ENCODE measurements around the gene PRSS53. TPM values are rescaled to one million over a fixed set of nuclear protein-coding genes. Genes with fewer than 3 reads are reported as not detected.
"Not testable (repeated sequence)": the region's sequence is repeated elsewhere in the genome, so short reads cannot be mapped to it uniquely, and the experiment has no call there.

The PRSS53 gene
- 4.4 and 5.5 TPM in 2 replicates for total RNA-seq (2022)
- percentile 40 among the genes with signal in this experiment for Bru-seq, nascent RNA
- percentile 60 among the genes with signal in this experiment for BruChase-seq, experiment 1, labeled RNA remaining after a 6-hour chase
- BruChase-seq, experiment 2, labeled RNA remaining after a 2-hour chase: percentile 51 among the genes with signal in this experiment
- long read RNA-seq, partial matches to known transcripts: 0 of 2 reads
- long read RNA-seq, other reads (novel, unspliced or antisense): 2 of 2 reads

DNA sequence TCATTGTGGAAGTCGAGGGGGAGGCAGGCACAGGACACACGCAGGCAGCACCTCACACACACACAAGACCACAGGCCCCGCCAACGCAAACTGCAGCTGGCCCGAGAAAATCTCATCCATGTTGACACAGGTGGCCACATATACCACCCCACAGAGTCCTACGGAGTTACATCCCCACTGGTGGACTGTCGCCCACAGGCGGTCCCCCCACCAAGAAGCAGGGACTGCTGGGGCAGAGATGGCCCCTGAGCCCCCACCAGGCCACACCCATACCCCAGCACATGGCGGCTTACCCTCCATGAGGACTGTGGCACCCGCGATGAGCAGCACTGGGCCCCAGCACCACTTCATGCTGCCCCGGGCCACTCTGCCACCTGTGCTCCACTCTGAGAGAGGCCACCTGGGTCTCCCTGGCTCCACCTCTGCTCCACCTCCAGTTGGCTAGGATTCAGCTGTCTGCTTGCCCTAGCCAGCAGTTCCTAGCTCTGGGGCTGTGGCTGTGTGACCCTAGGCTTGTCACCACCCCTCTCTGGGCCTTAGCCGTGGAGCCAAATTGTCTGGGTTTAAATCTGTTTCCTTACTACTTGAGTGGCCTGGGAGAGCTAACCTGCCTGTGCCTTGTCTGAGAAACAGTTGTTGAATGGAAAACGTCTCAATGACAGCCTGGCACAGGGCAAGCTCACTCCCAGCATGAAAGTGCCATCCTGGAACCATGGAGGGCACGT, at the start of gene PRSS53:
Gene PRSS53, minus strand, starts transcription at position 485 of the 725 bp plus-strand sequence. Its CDS starts 134 bp downstream, at position 351.
- TF ChIP-seq, protein P1, sequence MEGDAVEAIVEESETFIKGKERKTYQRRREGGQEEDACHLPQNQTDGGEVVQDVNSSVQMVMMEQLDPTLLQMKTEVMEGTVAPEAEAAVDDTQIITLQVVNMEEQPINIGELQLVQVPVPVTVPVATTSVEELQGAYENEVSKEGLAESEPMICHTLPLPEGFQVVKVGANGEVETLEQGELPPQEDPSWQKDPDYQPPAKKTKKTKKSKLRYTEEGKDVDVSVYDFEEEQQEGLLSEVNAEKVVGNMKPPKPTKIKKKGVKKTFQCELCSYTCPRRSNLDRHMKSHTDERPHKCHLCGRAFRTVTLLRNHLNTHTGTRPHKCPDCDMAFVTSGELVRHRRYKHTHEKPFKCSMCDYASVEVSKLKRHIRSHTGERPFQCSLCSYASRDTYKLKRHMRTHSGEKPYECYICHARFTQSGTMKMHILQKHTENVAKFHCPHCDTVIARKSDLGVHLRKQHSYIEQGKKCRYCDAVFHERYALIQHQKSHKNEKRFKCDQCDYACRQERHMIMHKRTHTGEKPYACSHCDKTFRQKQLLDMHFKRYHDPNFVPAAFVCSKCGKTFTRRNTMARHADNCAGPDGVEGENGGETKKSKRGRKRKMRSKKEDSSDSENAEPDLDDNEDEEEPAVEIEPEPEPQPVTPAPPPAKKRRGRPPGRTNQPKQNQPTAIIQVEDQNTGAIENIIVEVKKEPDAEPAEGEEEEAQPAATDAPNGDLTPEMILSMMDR (IDR thresholded peaks at IDR 0.05; ENCODE audit: unreplicated experiment): no peak
- ChIA-PET POLR2A (interaction anchor here (0.8 to 1.7 kb wide), 2 partner anchors 15 to 29 kb away, joined by 3 to 5 read pairs; partner anchors contain the start of genes KAT8, ZNF646 and ZNF668), CTCF (interaction anchor here (0.6 kb wide), 1 partner anchor 98 kb away, joined by 3 read pairs; no protein-coding TSS in a partner anchor)
- Mint-ChIP-seq H3K4me1 (ENCODE audit: insufficient read depth, unreplicated experiment) (peaks cover 5% of the 10 kb centered on the region), H3K36me3 (ENCODE audit: insufficient read depth, unreplicated experiment) (peaks cover 22% of the 10 kb centered on the region), H3K27ac (ENCODE audit: low read depth, unreplicated experiment) (no peak within 1 kb of the TSS), H3K4me3 (ENCODE audit: unreplicated experiment) (no peak within 1 kb of the TSS), H3K9me3 (ENCODE audit: unreplicated experiment) (no peaks in the 10 kb centered on the region), H3K27me3 (ENCODE audit: insufficient read depth, unreplicated experiment) (no peaks in the 10 kb centered on the region)
- intact Hi-C loops (cut with micrococcal nuclease): no loop called here
- DNase-seq (ENCODE audit: unreplicated experiment): no peak
- BruUV-seq (replicated peaks): no TSS peak

DNA sequence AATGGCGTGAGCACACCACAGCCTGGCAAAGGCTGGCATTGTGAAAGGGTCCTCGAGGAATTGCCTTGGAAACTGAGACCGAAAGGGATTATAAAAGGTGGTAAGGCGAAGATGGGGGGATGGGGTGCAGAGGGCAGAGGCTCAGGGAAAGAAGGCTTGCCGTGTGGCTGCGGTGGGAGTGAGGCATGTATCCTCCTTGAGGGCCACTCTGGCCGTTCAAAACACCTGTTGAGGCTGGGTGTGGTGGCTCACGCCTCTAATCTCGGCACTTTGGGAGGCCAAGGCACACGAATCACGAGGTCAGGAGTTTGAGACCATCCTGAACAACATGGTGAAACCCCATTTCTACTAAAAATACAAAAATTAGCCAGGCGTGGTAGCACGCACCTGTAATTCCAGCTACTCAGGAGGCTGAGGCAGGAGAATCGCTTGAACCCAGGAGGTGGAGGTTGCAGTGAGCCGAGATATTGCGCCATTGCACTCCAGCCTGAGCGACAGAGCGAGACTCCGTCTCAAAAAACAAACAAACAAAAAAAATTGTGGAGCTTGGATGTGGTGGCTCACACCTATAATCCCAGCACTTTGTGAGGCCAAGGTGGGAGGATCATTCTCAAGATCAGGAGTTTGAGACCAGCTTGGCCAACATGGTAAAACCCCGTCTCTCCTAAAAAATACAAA, 48.2 kb upstream of the PRSS53 start:
- DNase-seq (ENCODE audit: unreplicated experiment); BruUV-seq (replicated peaks); H3K27ac Mint-ChIP-seq (ENCODE audit: low read depth, unreplicated experiment); H3K27me3 Mint-ChIP-seq (ENCODE audit: insufficient read depth, unreplicated experiment); H3K9me3 Mint-ChIP-seq (ENCODE audit: unreplicated experiment); H3K4me3 Mint-ChIP-seq (ENCODE audit: unreplicated experiment); intact Hi-C loops (cut with micrococcal nuclease): not testable (repeated sequence)
- ChIA-PET CTCF (interaction anchor here (0.6 to 2.0 kb wide), 10 partner anchors 19 to 323 kb away, joined by 3 to 7 read pairs (median 3); partner anchors contain the start of gene KAT8), POLR2A (interaction anchor here (0.6 to 12.0 kb wide), 4 partner anchors 18 to 63 kb away, joined by 3 to 201 read pairs (median 16); partner anchors contain the start of genes FUS, KAT8, ZNF646 and ZNF668)
- H3K36me3 Mint-ChIP-seq (ENCODE audit: insufficient read depth, unreplicated experiment): peaks cover 18% of the 10 kb centered on the region
- H3K4me1 Mint-ChIP-seq (ENCODE audit: insufficient read depth, unreplicated experiment): peaks cover 38% of the 10 kb centered on the region

DNA sequence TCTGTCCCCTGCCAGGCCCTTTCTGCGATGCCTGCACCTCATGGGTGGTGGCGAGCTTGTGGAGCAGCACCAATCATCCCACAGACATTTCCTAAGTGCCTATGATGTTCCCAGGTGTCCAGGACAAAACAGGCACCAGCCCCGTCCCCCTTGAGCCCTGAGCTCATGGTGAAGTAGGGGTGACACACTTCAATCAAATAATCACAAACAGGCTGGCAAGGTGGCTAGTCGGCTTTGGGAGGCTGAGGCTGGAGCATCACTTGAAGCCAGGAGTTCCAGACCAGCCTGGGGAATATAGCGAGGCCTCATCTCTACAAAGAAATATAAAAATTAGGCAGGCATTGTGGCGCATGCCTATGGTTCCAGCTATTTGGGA, 47.5 kb upstream of the PRSS53 start:
- Mint-ChIP-seq H3K9me3 (ENCODE audit: unreplicated experiment) (no peaks in the 10 kb centered on the region), H3K4me3 (ENCODE audit: unreplicated experiment) (peak overlapping the region; percentile 85), H3K36me3 (ENCODE audit: insufficient read depth, unreplicated experiment) (peaks cover 19% of the 10 kb centered on the region), H3K4me1 (ENCODE audit: insufficient read depth, unreplicated experiment) (peaks cover 34% of the 10 kb centered on the region), H3K27me3 (ENCODE audit: insufficient read depth, unreplicated experiment) (no peaks in the 10 kb centered on the region), H3K27ac (ENCODE audit: low read depth, unreplicated experiment) (peak overlapping the region; percentile 6)
- BruUV-seq (replicated peaks): no TSS peak
- intact Hi-C loops (cut with micrococcal nuclease): no loop called here
- POLR2A ChIA-PET: interaction anchor here (0.6 to 12.0 kb wide), 8 partner anchors 9 to 322 kb away, joined by 3 to 201 read pairs (median 8); partner anchors contain the start of genes ARMC5, BCKDK, FUS and KAT8
- TF ChIP-seq, protein P1 (IDR thresholded peaks at IDR 0.05; ENCODE audit: unreplicated experiment): no peak
- CTCF ChIA-PET: interaction anchor here (0.6 to 2.0 kb wide), 7 partner anchors 18 to 312 kb away, joined by 3 to 7 read pairs (median 3); partner anchors contain the start of gene KAT8
- no peak for DNase-seq (ENCODE audit: unreplicated experiment)

DNA sequence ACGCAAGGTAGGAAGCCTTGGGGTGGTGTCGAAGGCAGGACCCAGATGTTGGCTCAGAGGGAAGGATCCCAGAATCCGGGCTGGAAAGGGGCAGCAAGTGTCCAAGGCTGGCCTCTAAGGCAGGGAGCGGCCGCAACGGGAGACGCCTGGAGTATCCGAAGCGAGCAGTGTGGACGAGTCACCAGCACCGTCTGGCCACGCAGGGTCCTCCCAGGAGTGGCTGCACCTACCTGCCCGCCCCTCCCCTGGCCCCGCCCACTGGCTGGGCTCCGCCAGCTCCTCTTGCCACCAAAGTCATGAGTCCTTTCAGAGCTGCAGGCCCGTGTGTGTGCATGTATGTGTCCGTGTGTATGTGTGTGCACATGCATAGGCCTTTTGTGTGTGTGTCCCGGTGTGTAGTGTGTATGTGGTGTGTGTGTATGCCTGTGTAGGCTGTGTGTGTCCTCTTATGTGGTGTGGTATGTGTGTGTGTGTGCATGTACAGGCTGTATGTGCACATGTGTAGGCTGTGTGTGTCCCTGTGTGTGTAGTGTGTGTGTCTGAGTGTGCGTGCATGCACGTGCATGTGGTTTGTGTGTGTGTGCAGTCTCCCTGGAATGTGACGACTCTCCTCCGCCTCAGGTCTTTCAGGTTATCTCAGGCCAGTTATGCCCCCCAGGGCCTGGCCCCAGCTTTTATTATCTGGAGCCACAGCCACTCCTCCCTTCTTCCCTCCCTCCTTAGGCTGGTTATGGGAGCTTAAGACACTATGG, 47.0 kb upstream of the PRSS53 start, which contains the start of gene PRSS8:
Gene PRSS8, minus strand, starts transcription at position 193 of the 752 bp plus-strand sequence. CDS start 229 bp downstream, outside the sequence.
- Mint-ChIP-seq H3K4me3 (ENCODE audit: unreplicated experiment) (peak within 1 kb of the TSS; percentile 85), H3K36me3 (ENCODE audit: insufficient read depth, unreplicated experiment) (peaks cover 19% of the 10 kb centered on the region), H3K27ac (ENCODE audit: low read depth, unreplicated experiment) (peak within 1 kb of the TSS; percentile 6), H3K4me1 (ENCODE audit: insufficient read depth, unreplicated experiment) (peaks cover 31% of the 10 kb centered on the region), H3K27me3 (ENCODE audit: insufficient read depth, unreplicated experiment) (no peaks in the 10 kb centered on the region), H3K9me3 (ENCODE audit: unreplicated experiment) (no peaks in the 10 kb centered on the region)
- TF ChIP-seq, protein P1 (IDR thresholded peaks at IDR 0.05; ENCODE audit: unreplicated experiment): no peak
- ChIA-PET CTCF (interaction anchor here (0.6 to 2.0 kb wide), 9 partner anchors 17 to 313 kb away, joined by 3 to 7 read pairs (median 3); partner anchors contain the start of gene KAT8), POLR2A (interaction anchor here (0.6 to 12.0 kb wide), 12 partner anchors 9 to 323 kb away, joined by 3 to 201 read pairs (median 6); partner anchors contain the start of genes ARMC5, BCKDK, FUS and KAT8)
- BruUV-seq (replicated peaks): no TSS peak
- peak; percentile 63 for DNase-seq (ENCODE audit: unreplicated experiment)
- intact Hi-C loops (cut with micrococcal nuclease): loop anchor here (1.0 kb wide), 1 partner anchor 17 kb away; no protein-coding TSS in a partner anchor
